Keratinocyte (primary cell): ENCODE results near the gene ARHGAP12. TPM values are rescaled to one million over a fixed set of nuclear protein-coding genes. Genes with fewer than 3 reads are reported as not detected.

Source experiments
- DNase-seq: peaks from one replicate; pipeline ENCODE4 v3.0.0-alpha.2; 2011; ENCODE audit warnings: low read depth, missing footprints, low spot score
- FAIRE-seq: peaks from 2 replicates; lab custom pipeline; 2011; peaks lifted over from hg19 to GRCh38; lab: Jason Lieb, UNC
- H2AFZ ChIP-seq: 2 replicates; pipeline ENCODE4 v1.6.0; 2012; ENCODE audit warnings: low read length, control low read depth, inconsistent platforms; ENCODE audit not compliant: control insufficient read depth
- H3K27ac ChIP-seq: 2 replicates; pipeline ENCODE4 v1.5.1; 2011; ENCODE audit warnings: low read length; ENCODE audit not compliant: control insufficient read depth, insufficient read depth
- H3K27me3 ChIP-seq: 3 replicates; pipeline ENCODE4 v1.6.0; 2011; ENCODE audit warnings: low read length; ENCODE audit not compliant: control insufficient read depth, insufficient read depth; ENCODE audit errors: extremely low read depth
- H3K36me3 ChIP-seq, 2 experiments: 2 replicates in 1 of 2; 3 replicates in 1 of 2; pipeline ENCODE4 v1.5.1; 2011; ENCODE audit warnings: low read length in 2 of 2, mild to moderate bottlenecking in 1 of 2; ENCODE audit not compliant: control insufficient read depth in 2 of 2, insufficient read depth in 2 of 2; ENCODE audit errors: extremely low read depth in 1 of 2
- H3K4me1 ChIP-seq: 3 replicates; pipeline ENCODE4 v1.5.1; 2011; ENCODE audit warnings: low read length; ENCODE audit not compliant: control insufficient read depth, insufficient read depth; ENCODE audit errors: extremely low read depth
- H3K4me2 ChIP-seq: 3 replicates; pipeline ENCODE4 v1.6.0; 2011; ENCODE audit warnings: low read depth, low read length; ENCODE audit not compliant: control insufficient read depth, insufficient read depth; ENCODE audit errors: extremely low read depth
- H3K4me3 ChIP-seq, 3 experiments: fragments of 200-600 bp in 1 of 3; sonication (generic) in 1 of 3; 2 replicates in 2 of 3; 3 replicates in 1 of 3; pipeline ENCODE4 v1.5.1; 2011 to 2016; ENCODE audit warnings: low read length in 3 of 3, mild to moderate bottlenecking in 3 of 3, control low read depth in 2 of 3, inconsistent platforms in 1 of 3, low read depth in 1 of 3, mixed read lengths in 1 of 3, mixed run types in 1 of 3, moderate library complexity in 1 of 3; ENCODE audit not compliant: control insufficient read depth in 2 of 3, insufficient read depth in 2 of 3; ENCODE audit errors: extremely low read depth in 1 of 3
- H3K79me2 ChIP-seq: 2 replicates; pipeline ENCODE4 v1.6.0; 2012; ENCODE audit warnings: low read length; ENCODE audit not compliant: control insufficient read depth, insufficient read depth
- H3K9ac ChIP-seq: 3 replicates; pipeline ENCODE4 v1.6.0; 2011; ENCODE audit warnings: low read length; ENCODE audit not compliant: control insufficient read depth, insufficient read depth; ENCODE audit errors: extremely low read depth
- H3K9me1 ChIP-seq: 3 replicates; pipeline ENCODE4 v1.6.0; 2011; ENCODE audit warnings: low read length; ENCODE audit not compliant: control insufficient read depth, insufficient read depth; ENCODE audit errors: extremely low read depth
- H3K9me3 ChIP-seq: 2 replicates; pipeline ENCODE4 v1.5.1; 2012; ENCODE audit warnings: low read depth, low read length; ENCODE audit not compliant: control insufficient read depth
- H4K20me1 ChIP-seq: 3 replicates; pipeline ENCODE4 v1.6.0; 2011; ENCODE audit warnings: low read length; ENCODE audit not compliant: control insufficient read depth, insufficient read depth; ENCODE audit errors: extremely low read depth
- CTCF ChIP-seq, 3 experiments: IDR thresholded peaks in 1 of 3; conservative IDR thresholded peaks in 1 of 3; optimal IDR thresholded peaks in 1 of 3; 2 replicates in 2 of 3; 3 replicates in 1 of 3; pipeline versions ENCODE3 to v1.5.1; 2011; ENCODE audit warnings: low read length in 3 of 3, mild to moderate bottlenecking in 3 of 3, moderate library complexity in 2 of 3, control low read depth in 1 of 3, inconsistent platforms in 1 of 3; ENCODE audit not compliant: insufficient read depth in 2 of 3; ENCODE audit errors: extremely low read depth in 1 of 3
- EZH2 ChIP-seq: IDR thresholded peaks from one replicate; pipeline ENCODE4 v1.6.1; 2012; ENCODE audit warnings: inconsistent platforms, mild to moderate bottlenecking, low read length, moderate library complexity
- dilution Hi-C: fragments of 300-500 bp; cut with MboI; formaldehyde crosslinking; loops from one replicate; pipeline ENCODE4 v1.7.0; 2020; ENCODE audit warnings: low sequenced_read_pairs; ENCODE audit not compliant: extremely low pct_ligation_motif_present
- polyA plus RNA-seq, 5 experiments: library from polyadenylated mRNA; depleted of rRNA in 3 of 5; stranded (reverse) in 3 of 5; stranded (forward) in 1 of 5; unstranded in 1 of 5; fragments of >200 nt; gene quantifications; 1 replicate in 1 of 5; 2 replicates in 3 of 5; 3 replicates in 1 of 5; pipeline versions ENCODE4 v1.2.1 to v1.2.3, GENCODE V29; 2011 to 2012; ENCODE audit warnings: missing spikeins in 2 of 5, low read depth in 1 of 5, low replicate concordance in 1 of 5

The ARHGAP12 gene
- polyA plus RNA-seq, 1 donor (not counting 4 experiments of a cell fraction or from before 2014, with no cell fraction given) = 26.6 TPM

GRCh38 chr10:31926765-31927564, 1.7 kb downstream of the ARHGAP12 start:
- H3K4me2 ChIP-seq = peak overlapping the region; percentile 100
- H3K4me1 ChIP-seq = peaks cover 38% of the 10 kb centered on the region
- peak overlapping the region; percentile 66 to 83 (median 78) for H3K4me3 ChIP-seq
- H3K79me2 ChIP-seq = peaks cover 66% of the 10 kb centered on the region
- dilution Hi-C loops = no loop called here
- peak overlapping the region; percentile 92 for H3K27ac ChIP-seq
- H3K9ac ChIP-seq = peak overlapping the region; percentile 94
- FAIRE-seq (peak; percentile 41), DNase-seq (no peak)
- H2AFZ ChIP-seq = peak overlapping the region; percentile 1
- H3K9me3 ChIP-seq = no peaks in the 10 kb centered on the region
- H4K20me1 ChIP-seq = no peaks in the 10 kb centered on the region
- H3K27me3 ChIP-seq = no peaks in the 10 kb centered on the region
- no peaks in the 10 kb centered on the region for H3K36me3 ChIP-seq
- no peaks in the 10 kb centered on the region for H3K9me1 ChIP-seq
- TF ChIP-seq EZH2 (no peak), CTCF (optimal IDR thresholded peaks at IDR 0.05 in 1 of 3, IDR thresholded peaks at IDR 0.05 in 1 of 3, conservative IDR thresholded peaks at IDR 0.05 in 1 of 3; ENCODE audit: extremely low read depth in 1 of 3, insufficient read depth in 2 of 3, low read length in 3 of 3) (no peak)

GRCh38 chr10:31926160-31926559, 2.5 kb downstream of the ARHGAP12 start:
- Histone ChIP-seq H3K4me2 (peak overlapping the region; percentile 100), H3K79me2 (peaks cover 73% of the 10 kb centered on the region), H3K9ac (peak overlapping the region; percentile 94), H3K27me3 (no peaks in the 10 kb centered on the region), H4K20me1 (no peaks in the 10 kb centered on the region), H2AFZ (no peak overlapping the region), H3K27ac (no peak overlapping the region), H3K4me3 (peak overlapping the region; percentile 5 to 78 (median 66)), H3K36me3 (no peaks in the 10 kb centered on the region), H3K4me1 (peaks cover 41% of the 10 kb centered on the region), H3K9me1 (no peaks in the 10 kb centered on the region), H3K9me3 (no peaks in the 10 kb centered on the region)
- dilution Hi-C loops = no loop called here
- DNase-seq (no peak), FAIRE-seq (no peak)
- no peak for TF ChIP-seq EZH2
- no peak for TF ChIP-seq CTCF (optimal IDR thresholded peaks at IDR 0.05 in 1 of 3, IDR thresholded peaks at IDR 0.05 in 1 of 3, conservative IDR thresholded peaks at IDR 0.05 in 1 of 3; ENCODE audit: extremely low read depth in 1 of 3, insufficient read depth in 2 of 3, low read length in 3 of 3)
